Colonic mucosa (tissue), 4 donors: ENCODE measurements around the gene ZNF776. TPM values are rescaled to one million over a fixed set of nuclear protein-coding genes. Genes with fewer than 3 reads are reported as not detected.

Experiments used
- DNase-seq: peaks from one replicate; pipeline ENCODE4 v3.0.0-alpha.2; 2020
- H3K27ac ChIP-seq: fragments of 200-600 bp; one replicate; pipeline ENCODE4 v1.8.0; 2021
- H3K27me3 ChIP-seq: fragments of 200-600 bp; one replicate; pipeline ENCODE4 v1.8.0; 2021
- H3K36me3 ChIP-seq: fragments of 200-600 bp; one replicate; pipeline ENCODE4 v1.8.0; 2021
- H3K4me1 ChIP-seq: fragments of 200-600 bp; one replicate; pipeline ENCODE4 v1.8.0; 2021; ENCODE audit warnings: mild to moderate bottlenecking
- H3K4me3 ChIP-seq: fragments of 200-600 bp; one replicate; pipeline ENCODE4 v1.8.0; 2021
- H3K9ac ChIP-seq, 2 donors: one replicate each; pipeline ENCODE4 v1.7.0; 2013; ENCODE audit warnings: control low read depth in 2 of 2, low read depth in 2 of 2, low read length in 2 of 2
- H3K9me3 ChIP-seq: fragments of 200-600 bp; one replicate; pipeline ENCODE4 v1.8.0; 2021
- intact Hi-C: fragments of 100-400 bp; cut with DNase I; formaldehyde crosslinking; loops from one replicate; pipeline ENCODE4 v1.14.1; 2022
- total RNA-seq, 2 donors: library from RNA; stranded (reverse); fragmentation: NEBNext Ultra II Directional in 1 of 2; extraction: Animal tissue kit (Norgen Biotek cat#: 25700) in 1 of 2; gene quantifications; one replicate each; pipeline ENCODE4 v1.2.1, GENCODE V29; 2021
- TF ChIP-seq, protein P1 (sequence below): fragments of 200-600 bp; IDR thresholded peaks from one replicate; pipeline ENCODE4 v1.8.0; 2022; ENCODE audit warnings: antibody characterized with exemption, mild to moderate bottlenecking
- donor health status: healthy.
- donor health status: DM: no; HTN: no; CAD: no.
- donor health status: DM: no; HTN: no; CAD: no.

The ZNF776 gene
- total RNA-seq, result 10 to 100 TPM; 13.5 to 14.5 TPM

DNA sequence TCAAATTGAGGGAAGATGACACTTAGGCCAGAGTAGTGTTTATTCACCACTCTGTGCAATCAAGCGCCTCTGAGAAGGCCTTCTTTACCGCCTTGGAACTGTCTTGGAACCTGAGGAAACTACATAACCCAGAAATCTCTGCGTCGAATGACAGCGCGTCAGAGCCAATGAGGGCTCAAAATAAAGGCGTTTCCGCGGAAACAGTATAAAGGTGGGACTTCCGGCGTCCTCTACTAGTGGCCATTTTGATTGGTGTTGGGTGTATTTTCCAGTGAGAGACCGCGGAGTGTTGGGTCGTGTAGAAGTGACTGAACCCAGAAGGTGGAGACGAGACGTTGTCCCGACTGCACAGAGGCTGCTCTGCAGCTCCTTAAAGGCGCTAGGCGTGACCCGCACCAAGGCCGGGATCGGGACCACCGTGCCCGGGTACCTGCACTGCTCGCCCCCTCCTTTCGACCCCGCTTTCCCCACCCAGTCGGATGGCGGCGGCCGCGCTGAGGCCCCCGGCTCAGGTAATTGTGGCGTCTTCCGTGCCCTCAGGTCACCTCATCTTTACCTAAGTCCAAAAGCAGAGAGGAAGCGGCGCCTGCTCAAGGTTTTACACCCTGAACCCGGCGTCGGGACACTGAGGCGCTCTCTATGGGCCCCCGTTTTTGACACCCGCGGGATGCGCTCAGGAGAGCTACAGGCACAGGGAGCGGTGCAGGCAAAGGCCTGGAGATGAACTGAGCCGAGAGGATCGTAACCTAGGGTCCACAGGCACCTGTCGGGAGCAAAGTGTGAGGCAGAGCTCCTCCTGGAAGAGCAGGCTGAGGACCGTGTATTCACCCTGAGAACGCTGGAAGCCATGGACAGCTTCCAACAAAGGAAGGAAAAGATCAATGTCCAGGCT lies at the start of gene ZNF776:
Gene ZNF776 (plus strand): TSS at position 236 of the 892 bp plus-strand sequence. CDS start 244 bp downstream, at position 480.
- H3K27ac ChIP-seq, result peak within 1 kb of the TSS; percentile 39
- H3K36me3 ChIP-seq, result peaks cover 7% of the 10 kb centered on the region
- TF ChIP-seq, protein P1, sequence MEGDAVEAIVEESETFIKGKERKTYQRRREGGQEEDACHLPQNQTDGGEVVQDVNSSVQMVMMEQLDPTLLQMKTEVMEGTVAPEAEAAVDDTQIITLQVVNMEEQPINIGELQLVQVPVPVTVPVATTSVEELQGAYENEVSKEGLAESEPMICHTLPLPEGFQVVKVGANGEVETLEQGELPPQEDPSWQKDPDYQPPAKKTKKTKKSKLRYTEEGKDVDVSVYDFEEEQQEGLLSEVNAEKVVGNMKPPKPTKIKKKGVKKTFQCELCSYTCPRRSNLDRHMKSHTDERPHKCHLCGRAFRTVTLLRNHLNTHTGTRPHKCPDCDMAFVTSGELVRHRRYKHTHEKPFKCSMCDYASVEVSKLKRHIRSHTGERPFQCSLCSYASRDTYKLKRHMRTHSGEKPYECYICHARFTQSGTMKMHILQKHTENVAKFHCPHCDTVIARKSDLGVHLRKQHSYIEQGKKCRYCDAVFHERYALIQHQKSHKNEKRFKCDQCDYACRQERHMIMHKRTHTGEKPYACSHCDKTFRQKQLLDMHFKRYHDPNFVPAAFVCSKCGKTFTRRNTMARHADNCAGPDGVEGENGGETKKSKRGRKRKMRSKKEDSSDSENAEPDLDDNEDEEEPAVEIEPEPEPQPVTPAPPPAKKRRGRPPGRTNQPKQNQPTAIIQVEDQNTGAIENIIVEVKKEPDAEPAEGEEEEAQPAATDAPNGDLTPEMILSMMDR, result no peak
- H3K9ac ChIP-seq, result peak within 1 kb of the TSS; percentile 83 to 95
- H3K27me3 ChIP-seq, result no peaks in the 10 kb centered on the region
- H3K9me3 ChIP-seq, result no peaks in the 10 kb centered on the region
- DNase-seq, result peak; percentile 86
- peaks cover 10% of the 10 kb centered on the region for H3K4me1 ChIP-seq
- peak within 1 kb of the TSS; percentile 88 for H3K4me3 ChIP-seq
- intact Hi-C loops, result loop anchor here (10.0 kb wide), 1 partner anchor 408 kb away; the partner anchor contains the start of gene ZNF329

DNA sequence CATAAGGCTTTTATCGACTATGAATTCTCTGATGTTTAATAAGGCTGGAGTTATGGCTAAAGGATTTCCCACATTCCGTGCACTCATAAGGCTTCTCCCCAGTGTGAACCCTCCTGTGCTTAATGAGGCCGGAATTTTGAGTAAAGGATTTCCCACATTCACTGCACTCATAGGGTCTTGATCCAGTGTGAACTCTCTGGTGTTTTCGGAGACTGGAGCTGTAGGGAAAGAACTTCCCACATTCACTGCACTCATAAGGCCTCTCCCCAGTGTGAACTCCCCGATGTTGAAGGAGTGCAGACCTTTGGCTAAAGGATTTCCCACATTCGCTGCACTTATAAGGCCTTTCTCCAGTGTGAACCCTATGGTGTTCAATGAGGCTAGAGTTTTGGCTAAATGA lies 45.0 kb upstream of the ZNF776 start:
- TF ChIP-seq, protein P1, result no peak
- Histone ChIP-seq H3K9me3 (peaks cover 5% of the 10 kb centered on the region), H3K4me3 (no peak overlapping the region), H3K27me3 (no peaks in the 10 kb centered on the region), H3K27ac (no peak overlapping the region), H3K9ac (no peak overlapping the region), H3K4me1 (no peaks in the 10 kb centered on the region), H3K36me3 (no peaks in the 10 kb centered on the region)
- intact Hi-C loops, result no loop called here
- no peak for DNase-seq

- intact Hi-C loops, result no loop called here
- Histone ChIP-seq H3K9ac (no peak overlapping the region), H3K36me3 (no peaks in the 10 kb centered on the region), H3K9me3 (no peaks in the 10 kb centered on the region), H3K27me3 (no peaks in the 10 kb centered on the region), H3K4me3 (no peak overlapping the region), H3K27ac (no peak overlapping the region), H3K4me1 (no peaks in the 10 kb centered on the region)
- TF ChIP-seq, protein P1, result no peak
- DNase-seq, result no peak
Measured at GRCh38 chr19:57706346-57706745, 40.3 kb upstream of the ZNF776 start.

GRCh38 chr19:57708641-57709361 lies 37.8 kb upstream of the ZNF776 start, which contains the start of gene ZNF154:
TSS of gene ZNF154 (minus strand) at chr19:57709204. CDS start at chr19:57708971, 233 bp downstream.
- Histone ChIP-seq H3K9ac (peak within 1 kb of the TSS in 1 of 2 donors; percentile 63), H3K27ac (peak within 1 kb of the TSS; percentile 32), H3K9me3 (no peaks in the 10 kb centered on the region), H3K36me3 (no peaks in the 10 kb centered on the region), H3K4me1 (no peaks in the 10 kb centered on the region), H3K4me3 (peak within 1 kb of the TSS; percentile 38), H3K27me3 (no peaks in the 10 kb centered on the region)
- TF ChIP-seq, protein P1, result no peak
- intact Hi-C loops, result no loop called here
- DNase-seq, result peak; percentile 26

DNA sequence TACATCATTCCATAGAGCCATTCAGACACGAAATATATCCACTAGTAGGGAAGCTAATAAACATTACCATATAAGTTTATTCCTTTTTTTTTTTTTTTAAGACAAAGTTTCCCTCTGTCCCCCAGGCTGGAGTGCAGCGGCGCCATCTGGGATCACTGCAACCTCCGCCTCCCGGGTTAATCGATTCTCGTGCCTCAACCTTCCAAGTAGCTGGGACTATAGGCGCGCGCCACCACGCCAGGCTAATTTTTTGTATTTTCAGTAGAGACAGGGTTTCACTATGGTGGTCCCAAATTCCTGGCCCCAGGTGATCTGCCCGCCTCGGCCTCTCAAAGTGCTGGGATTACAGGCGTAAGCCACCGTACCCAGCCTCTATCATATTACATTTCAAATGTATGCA lies 37.0 kb upstream of the ZNF776 start:
- Histone ChIP-seq H3K27me3 (no peaks in the 10 kb centered on the region), H3K36me3 (no peaks in the 10 kb centered on the region), H3K4me3 (no peak overlapping the region), H3K4me1 (no peaks in the 10 kb centered on the region), H3K27ac (no peak overlapping the region), H3K9ac (no peak overlapping the region), H3K9me3 (no peaks in the 10 kb centered on the region)
- TF ChIP-seq, protein P1, result no peak
- intact Hi-C loops, result no loop called here
- DNase-seq, result no peak
